GM12891 (cell line): ENCODE data around the gene BRF1.

Source experiments
- DNase-seq: peaks from one replicate; pipeline ENCODE4 v3.0.0; 2011; ENCODE audit warnings: low spot score; ENCODE audit not compliant: insufficient read length
- FAIRE-seq: peaks from 2 replicates; lab custom pipeline; 2011; peaks lifted over from hg19 to GRCh38; lab: Jason Lieb, UNC
- PAX5 ChIP-seq: IDR thresholded peaks from 2 replicates; pipeline ENCODE4 v1.6.1; 2011; ENCODE audit warnings: low read length, moderate library complexity, mild to moderate bottlenecking; ENCODE audit not compliant: insufficient read depth, severe bottlenecking
- POLR2A ChIP-seq: IDR thresholded peaks from 2 replicates; pipeline ENCODE4 v1.6.1; 2011; ENCODE audit warnings: low read depth, low read length, control low read depth
- POLR2AphosphoS5 ChIP-seq: IDR thresholded peaks from 2 replicates; pipeline ENCODE4 v1.6.1; 2011; ENCODE audit warnings: low read depth, low read length, control low read depth
- POU2F2 ChIP-seq: IDR thresholded peaks from 2 replicates; pipeline ENCODE4 v1.6.1; 2011; ENCODE audit warnings: low read depth, mild to moderate bottlenecking, control low read depth, low read length, moderate library complexity
- SPI1 ChIP-seq: IDR thresholded peaks from 2 replicates; pipeline ENCODE4 v1.6.1; 2011; ENCODE audit warnings: low read depth, low read length, control low read depth
- TAF1 ChIP-seq: IDR thresholded peaks from 2 replicates; pipeline ENCODE4 v1.6.1; 2011; ENCODE audit warnings: low read depth, low read length, control low read depth

Gene BRF1

DNA sequence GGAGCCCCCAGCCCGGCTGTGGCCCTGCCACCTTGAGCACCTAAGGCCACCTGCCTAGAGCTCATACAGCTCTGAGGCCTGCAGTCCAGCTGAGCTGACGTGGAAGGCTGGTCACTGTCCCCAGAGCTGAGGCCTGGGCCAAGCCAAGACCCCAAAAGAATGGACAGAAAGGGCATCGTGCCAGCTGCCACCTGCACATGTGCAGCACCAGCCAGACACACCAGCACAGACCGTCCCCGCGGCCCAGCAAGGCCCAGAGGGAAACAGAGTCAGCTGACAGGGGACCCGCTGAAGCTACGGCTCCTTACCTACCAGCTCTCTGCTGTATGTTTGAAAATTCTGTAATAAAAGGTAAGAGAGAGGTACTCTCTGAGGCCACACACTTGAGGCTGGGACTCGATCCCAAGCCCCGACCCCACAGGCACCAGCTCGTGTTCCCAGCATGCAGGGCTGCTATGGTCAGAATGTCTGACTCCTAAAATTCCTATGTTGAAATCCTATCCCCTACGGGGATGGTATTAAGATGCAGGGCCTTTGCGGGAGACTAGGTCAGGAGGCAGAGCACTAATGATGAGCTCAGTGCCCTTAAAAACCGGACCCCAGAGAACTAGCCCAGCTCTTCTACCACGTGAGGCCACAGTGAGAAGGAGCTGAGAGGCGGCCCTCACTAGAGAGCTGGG, 25.4 kb downstream of the BRF1 start:
- no peak for DNase-seq
- FAIRE-seq, result no peak
- no peak for TF ChIP-seq PAX5
- TF ChIP-seq SPI1, result no peak
- no peak for TF ChIP-seq POLR2A
- TF ChIP-seq TAF1, result no peak
- no peak for TF ChIP-seq POLR2AphosphoS5
- no peak for TF ChIP-seq POU2F2

DNA sequence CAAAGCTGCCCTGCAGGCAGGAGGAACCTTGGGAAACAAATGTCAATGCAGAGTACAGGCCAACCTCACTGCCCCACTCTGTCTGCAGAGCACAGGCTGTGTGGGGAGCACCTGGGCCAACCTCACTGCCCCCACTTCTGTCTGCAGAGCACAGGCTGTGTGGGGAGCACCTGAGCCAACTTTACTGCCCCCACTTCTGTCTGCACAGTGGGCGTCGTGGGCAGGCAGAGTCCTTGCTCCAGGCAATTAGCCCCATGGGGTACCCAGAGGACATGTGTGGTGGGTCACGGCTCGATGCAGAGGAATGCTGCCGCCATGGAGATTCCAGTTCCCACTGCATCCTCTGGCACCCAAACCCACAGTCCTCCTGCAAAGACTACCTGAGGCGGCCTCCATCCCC, 26.2 kb downstream of the BRF1 start:
- TF ChIP-seq PAX5 (no peak), SPI1 (no peak), TAF1 (no peak), POU2F2 (no peak), POLR2A (no peak), POLR2AphosphoS5 (no peak)
- DNase-seq (no peak), FAIRE-seq (no peak)

- TF ChIP-seq POU2F2 (no peak), TAF1 (no peak), POLR2AphosphoS5 (no peak), PAX5 (no peak), SPI1 (no peak), POLR2A (no peak)
- no peak for FAIRE-seq
Measured at GRCh38 chr14:105273062-105273461, 27.7 kb downstream of the BRF1 start.

DNA sequence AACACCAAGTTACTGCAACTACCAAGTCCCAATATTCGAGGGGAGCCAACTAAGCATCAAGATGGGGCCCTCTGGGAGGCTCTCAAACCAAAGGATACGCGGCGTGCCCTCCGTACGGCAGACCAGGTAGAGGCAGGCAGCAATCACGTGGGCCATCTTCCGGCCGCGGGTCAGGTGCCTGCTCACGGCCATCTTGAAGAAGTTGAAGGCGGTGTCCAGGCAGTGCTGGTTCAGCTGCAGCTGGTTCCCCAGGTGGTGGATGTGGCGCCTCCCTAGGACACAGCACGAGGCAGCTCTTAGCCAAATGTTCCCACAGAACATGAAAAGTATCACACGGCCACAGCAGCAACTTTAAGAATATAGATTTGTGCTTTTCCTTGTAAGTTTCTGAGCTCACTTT, 28.2 kb downstream of the BRF1 start:
- no peak for TF ChIP-seq SPI1
- no peak for TF ChIP-seq PAX5
- no peak for TF ChIP-seq POLR2A
- TF ChIP-seq POLR2AphosphoS5, result no peak
- DNase-seq, result no peak
- no peak for FAIRE-seq

More at GRCh38 chr14:105273062-105273461, 27.7 kb downstream of the BRF1 start:
- DNase-seq, result no peak

DNA sequence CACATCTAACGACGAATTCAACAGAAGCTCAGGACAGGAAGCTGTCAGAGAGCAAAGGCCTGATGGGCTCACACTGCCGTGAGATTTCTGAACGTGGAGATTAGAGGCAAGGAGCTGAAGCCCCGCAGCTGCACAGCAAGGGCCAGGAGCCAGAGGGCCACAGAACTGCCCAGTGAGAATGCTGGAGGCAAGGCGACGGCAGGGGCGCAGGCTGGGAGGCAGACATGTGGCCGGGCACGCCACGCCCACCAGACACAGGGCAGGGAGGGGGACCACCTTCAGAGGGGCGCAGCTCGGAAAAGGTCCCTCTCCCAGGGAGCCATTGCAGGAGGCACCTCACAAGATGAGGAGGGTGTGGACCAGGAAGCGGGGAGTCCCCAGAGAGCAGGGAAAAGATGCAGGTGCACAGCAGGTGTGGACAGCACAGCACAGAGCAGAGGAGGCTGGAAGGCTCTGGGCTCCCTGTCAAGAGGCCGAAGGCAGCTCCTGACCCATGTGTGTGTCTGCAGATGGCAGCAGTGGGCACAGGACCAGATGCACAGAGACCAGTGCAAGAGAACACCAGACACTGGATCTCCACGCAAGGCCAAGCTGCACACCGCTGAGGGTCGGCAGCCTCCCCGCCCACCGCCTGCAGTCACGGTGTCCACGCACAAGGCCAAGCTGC, 29.4 kb downstream of the BRF1 start:
- FAIRE-seq, result no peak
- DNase-seq, result no peak

DNA sequence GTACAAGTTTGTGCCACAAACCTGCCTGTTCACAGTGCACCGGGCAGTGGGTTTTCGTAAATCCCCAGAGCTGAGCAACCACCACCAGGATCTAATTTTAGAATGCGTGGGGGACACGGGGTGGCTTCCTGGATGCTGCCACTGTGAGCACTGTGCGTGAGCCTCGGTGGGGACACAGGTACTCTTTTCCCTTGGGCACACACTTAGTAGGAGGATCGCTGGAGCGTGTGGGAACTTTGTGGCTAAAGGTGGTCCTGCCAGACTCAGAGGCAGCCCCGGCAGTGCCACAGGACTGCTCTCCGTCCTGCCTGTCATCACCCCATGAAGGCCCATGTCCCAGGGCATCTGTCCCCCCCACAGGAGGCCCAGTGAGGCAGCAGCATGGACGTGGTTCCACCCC, 31.4 kb downstream of the BRF1 start:
- TF ChIP-seq SPI1 (no peak), PAX5 (no peak), POU2F2 (no peak), TAF1 (no peak), POLR2AphosphoS5 (no peak), POLR2A (no peak)
- FAIRE-seq (no peak), DNase-seq (no peak)

More for the DNA sequence above, 29.4 kb downstream of the BRF1 start:
- TF ChIP-seq POU2F2, result no peak

DNA sequence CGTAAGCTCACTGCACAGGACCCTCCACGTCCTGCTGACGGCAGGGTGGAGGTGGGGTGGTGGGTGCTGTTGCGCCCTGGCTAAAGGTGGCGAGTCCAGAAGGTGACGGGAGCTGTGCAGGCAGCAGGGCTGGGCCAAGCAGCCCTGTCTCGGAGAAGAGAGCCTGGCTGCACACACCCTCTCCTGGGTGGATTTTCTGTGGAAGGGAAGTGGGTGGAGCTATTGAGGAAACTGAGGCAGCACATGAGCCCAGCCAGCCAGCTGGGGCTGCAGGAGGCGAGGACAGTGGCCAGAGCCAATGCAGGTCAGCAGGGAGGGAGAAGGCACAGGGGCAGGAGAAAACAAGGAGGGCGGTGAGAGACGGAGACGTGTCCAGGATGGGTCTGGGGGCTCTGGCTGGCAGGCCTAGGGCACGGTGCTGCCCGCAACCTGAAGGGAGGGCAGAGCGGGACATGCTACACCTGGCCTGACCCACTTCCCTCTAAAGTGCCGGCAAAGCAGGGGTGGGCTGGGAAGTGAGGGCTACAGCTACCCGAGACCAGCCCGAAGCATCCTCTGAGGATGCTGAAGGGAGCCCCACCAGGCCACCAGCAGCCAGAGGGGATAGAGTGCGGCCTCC, 32.0 kb downstream of the BRF1 start:
- DNase-seq (no peak), FAIRE-seq (no peak)
- no peak for TF ChIP-seq POLR2A
- no peak for TF ChIP-seq POU2F2
- TF ChIP-seq POLR2AphosphoS5, result no peak
- no peak for TF ChIP-seq TAF1
- TF ChIP-seq PAX5, result no peak
- no peak for TF ChIP-seq SPI1

GRCh38 chr14:105267820-105268548, 32.8 kb downstream of the BRF1 start:
- no peak for DNase-seq
- no peak for FAIRE-seq
- no peak for TF ChIP-seq POU2F2
- TF ChIP-seq POLR2AphosphoS5, result no peak
- TF ChIP-seq SPI1, result no peak
- no peak for TF ChIP-seq TAF1
- no peak for TF ChIP-seq POLR2A
- no peak for TF ChIP-seq PAX5

DNA sequence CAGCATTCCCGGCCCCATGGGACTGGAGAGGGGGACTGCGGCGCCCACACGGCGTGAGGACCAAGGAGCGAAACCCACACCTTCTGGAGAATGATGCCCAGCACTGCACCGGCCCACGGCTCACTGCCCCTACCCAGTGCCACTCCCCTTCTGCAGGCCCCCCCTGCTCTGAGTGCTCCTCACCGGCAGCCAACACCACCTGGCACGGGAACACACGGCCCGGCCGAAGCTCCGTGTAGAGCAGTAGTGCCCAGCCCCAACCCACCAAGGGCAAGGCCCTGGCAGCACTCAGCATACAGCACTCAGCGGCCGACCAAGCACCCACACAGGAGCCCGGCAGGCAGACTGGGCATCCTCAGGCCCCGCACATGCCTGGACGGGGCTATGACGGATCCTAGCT, 39.0 kb downstream of the BRF1 start:
- DNase-seq (no peak), FAIRE-seq (no peak)
- no peak for TF ChIP-seq POLR2A
- no peak for TF ChIP-seq PAX5
- no peak for TF ChIP-seq POLR2AphosphoS5
- no peak for TF ChIP-seq TAF1
- TF ChIP-seq POU2F2, result no peak
- no peak for TF ChIP-seq SPI1
